GM12891 (cell line): ENCODE data around the gene STIM1.

Experiments used
- PAX5 ChIP-seq: IDR thresholded peaks from 2 replicates; pipeline ENCODE4 v1.6.1; 2011; ENCODE audit warnings: low read length, moderate library complexity, mild to moderate bottlenecking; ENCODE audit not compliant: insufficient read depth, severe bottlenecking
- POLR2A ChIP-seq: IDR thresholded peaks from 2 replicates; pipeline ENCODE4 v1.6.1; 2011; ENCODE audit warnings: low read depth, low read length, control low read depth
- POLR2AphosphoS5 ChIP-seq: IDR thresholded peaks from 2 replicates; pipeline ENCODE4 v1.6.1; 2011; ENCODE audit warnings: low read depth, low read length, control low read depth
- SPI1 ChIP-seq: IDR thresholded peaks from 2 replicates; pipeline ENCODE4 v1.6.1; 2011; ENCODE audit warnings: low read depth, low read length, control low read depth
- TAF1 ChIP-seq: IDR thresholded peaks from 2 replicates; pipeline ENCODE4 v1.6.1; 2011; ENCODE audit warnings: low read depth, low read length, control low read depth

DNA sequence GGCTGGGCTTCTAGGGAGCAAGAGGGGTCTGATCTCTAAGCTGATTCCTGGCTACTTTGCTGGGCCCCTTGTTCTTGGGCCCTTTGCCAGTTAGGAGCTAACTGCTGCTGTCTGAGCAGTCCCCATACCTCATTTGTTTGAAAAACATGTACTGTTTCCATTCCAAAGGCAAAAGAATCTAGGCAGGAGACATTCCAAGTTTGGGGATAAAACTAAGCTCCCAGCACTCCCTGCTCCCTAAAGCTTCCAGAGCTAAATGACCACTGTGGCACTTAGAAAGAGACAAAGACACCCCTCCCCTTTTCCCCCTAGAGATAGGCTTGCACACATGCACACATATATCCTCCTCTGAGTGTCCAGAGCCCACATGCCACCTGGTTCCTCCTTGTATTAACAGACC lies 216.4 kb downstream of the STIM1 start:
- TF ChIP-seq POLR2A (no peak), POLR2AphosphoS5 (no peak), TAF1 (no peak), PAX5 (no peak), SPI1 (no peak)
